NCI-H2107 treated with DMSO at 0.1 percent for 48 hours (cell line): Measurements from ENCODE around the gene C21orf91.
"Not testable (repeated sequence)": the region's sequence is repeated elsewhere in the genome, so short reads cannot be mapped to it uniquely, and the experiment has no call there.

Experiments used
- DNase-seq: peaks from one replicate; lab custom pipeline; 2025; ENCODE audit not compliant: unreplicated experiment; lab: John Stamatoyannopoulos, UW

C21orf91 gene

DNA sequence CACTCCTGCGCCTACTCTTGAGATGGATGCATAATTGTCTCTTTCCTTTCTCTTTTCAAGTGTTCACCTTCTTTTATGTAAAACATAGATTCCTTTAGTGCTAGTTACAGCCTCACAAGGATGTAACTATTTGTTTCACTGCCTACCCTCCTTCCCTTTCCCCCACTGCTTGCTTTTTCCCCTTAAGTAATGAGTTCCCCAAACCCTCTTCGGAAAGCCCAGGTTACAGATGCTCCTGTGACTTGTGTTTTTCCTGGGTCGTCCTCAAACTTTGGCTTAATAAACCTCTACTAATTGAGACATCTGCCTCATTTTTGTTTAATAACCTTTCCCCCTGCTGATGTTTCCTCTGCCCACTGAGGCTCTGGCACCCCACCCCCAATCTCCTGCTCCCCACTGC is 39.2 kb downstream of the C21orf91 start:
- DNase-seq, result no peak

DNA sequence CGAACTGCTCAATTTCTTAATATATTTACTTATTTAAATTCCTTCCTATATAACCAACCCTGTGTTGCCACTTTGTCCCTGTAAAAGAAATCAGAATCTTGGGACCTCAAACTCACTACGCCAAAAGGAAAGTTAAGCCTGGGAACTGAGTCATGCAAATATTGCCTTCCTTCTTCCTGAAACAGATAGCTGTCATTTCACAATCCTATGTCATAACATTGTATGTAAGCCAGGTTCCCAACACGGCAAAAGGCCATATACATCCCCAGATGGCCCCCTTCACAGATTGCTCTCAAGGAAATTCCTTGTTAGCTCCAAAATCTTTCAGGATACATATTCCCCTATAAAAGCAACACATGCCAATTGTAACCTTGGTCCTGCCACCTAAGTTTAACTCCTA is 39.7 kb downstream of the C21orf91 start:
- DNase-seq, result no peak

DNA sequence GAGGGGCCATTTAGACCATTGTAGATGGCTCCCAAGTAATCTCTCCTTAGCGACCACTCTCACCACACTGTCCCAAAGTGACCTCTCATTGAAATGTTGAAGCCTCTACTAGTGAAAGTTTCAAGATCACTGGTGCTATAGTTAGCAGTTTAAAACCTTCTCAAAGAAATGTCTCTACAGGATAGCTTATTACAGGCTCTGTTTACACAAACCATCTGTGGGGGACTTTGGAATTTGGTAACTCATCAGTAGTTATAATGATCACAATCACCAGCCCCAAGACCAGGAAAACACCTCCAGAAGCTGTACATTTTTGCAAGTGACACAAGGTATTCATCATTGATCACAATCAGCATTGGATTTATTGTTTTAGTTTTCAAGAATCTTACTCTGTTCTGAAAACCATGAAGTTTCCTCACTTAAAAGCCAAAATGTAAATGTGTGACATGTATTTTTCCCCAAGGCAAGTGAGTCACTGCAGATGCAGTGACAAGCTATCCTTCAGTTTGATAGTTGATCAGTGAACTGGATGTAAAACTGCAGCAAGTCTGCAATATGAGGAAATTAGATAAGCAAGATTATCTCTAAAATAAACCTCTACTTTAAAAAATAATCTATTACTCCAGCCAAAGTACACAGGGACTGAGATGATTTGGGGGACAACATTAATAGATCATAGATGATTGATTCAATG is 41.9 kb downstream of the C21orf91 start:
- DNase-seq, result no peak

DNA sequence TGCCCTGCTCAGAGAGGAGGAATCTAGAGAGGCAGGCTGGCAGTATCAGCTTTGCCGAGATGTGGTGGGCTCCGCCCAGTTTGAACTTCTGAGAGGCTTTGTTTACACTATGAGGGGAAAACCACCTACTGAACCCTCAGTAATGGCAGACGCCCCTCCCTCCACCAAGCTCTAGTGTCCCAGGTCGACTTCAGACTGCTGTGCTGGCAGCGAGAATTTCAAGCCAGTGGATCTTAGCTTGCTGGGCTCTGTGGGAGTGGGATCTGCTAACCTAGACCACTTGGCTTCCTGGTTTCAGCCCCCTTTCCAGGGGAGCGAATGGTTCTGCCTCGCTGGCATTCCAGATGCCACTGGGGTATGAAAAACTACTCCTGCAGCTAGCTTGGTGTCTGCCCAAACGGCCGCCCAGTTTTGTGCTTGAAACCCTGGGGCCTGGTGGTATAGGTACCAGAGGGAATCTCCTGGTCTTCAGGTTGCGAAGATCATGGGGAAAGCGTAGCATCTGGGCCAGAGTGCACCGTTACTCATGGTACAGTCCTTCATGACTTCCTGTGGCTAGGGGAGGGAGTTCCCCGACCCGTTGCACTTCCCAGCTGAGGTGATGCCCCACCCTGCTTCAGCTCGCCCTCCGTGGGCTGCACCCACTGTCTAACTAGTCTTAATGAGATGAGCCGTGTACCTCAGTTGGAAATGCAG is 43.6 kb downstream of the C21orf91 start:
- no peak for DNase-seq

DNA sequence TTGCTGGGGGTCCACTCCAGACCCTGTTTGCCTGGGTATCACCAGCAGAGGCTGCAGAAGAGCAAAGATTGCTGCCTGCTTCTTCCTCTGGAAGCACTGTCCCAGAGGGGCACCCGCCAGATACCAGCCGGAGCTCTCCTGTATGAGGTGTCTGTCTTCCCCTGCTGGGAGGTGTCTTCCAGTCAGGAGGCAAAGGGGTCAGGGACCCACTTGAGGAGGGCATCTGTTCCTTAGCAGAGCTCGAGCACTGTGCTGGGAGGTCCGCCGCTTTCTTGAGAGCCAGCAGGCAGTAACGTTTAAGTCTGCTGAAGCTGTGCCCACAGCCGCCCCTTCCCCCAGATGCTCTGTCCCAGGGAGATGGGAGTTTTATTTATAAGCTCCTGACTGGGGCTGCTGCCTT is 44.1 kb downstream of the C21orf91 start:
- DNase-seq, result not testable (repeated sequence)

DNA sequence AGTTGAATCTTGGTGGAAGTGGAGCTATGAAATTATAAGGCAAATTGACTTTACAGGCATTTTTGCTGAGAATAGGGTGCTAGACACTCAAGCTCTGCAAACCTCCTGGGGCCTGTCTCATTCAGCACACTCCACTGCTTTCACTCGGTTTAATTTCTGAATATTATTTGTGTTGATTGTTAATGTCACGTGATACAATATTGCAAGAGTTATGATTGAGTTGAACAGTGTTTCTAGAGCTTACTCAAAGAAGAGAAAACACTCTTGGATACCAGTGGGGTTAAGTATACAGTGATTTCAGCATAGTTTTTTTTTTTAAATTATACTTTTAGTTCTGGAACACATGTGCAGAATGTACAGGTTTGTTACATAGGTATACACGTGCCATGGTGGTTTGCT is 49.7 kb downstream of the C21orf91 start:
- DNase-seq, result no peak

DNA sequence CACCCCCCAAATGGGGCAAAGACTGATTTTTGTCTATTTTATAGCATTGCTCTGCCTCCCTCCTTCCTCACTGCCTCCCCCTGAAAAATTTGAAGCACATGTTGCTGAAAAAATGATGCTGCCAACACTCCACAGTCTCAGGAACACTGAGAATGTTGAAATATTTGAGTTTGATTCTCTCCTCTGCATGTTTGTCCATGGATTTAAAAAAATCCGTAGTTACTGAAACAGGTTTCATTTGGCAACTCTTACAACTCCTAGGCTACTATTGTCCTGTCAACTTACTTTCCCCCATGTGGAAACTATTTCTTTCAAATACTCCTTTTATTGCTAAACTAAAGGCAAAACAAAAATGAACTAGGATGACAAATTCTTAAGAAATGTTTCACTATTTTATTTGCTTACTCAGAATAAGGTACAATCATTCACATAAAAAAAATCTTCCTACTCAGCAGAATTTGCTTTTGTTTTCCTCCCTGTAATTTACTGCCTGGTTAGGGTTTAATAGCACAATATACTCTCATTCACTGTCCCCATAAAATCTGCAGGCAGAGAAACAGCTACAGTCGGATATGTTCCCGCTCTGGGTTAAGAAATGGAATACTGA is 50.2 kb downstream of the C21orf91 start:
- no peak for DNase-seq

DNA sequence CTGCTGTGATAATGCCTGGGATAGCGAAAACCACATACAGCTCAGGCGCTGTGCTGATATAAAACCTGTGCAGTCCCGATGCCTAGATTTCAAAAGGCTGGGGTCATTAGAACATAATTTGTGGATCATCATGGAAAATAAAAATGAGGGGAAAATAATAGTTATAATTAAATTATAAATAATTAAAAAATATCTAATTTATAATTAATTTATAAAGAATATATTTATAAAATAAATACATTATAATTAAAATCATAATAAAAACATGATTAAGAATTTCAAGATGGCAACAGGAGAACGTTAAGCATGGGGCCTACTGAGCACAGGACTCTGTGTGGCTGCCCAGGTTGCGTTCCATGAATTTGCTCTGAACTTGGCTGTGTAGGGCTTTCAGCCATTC is 53.9 kb downstream of the C21orf91 start:
- no peak for DNase-seq

DNA sequence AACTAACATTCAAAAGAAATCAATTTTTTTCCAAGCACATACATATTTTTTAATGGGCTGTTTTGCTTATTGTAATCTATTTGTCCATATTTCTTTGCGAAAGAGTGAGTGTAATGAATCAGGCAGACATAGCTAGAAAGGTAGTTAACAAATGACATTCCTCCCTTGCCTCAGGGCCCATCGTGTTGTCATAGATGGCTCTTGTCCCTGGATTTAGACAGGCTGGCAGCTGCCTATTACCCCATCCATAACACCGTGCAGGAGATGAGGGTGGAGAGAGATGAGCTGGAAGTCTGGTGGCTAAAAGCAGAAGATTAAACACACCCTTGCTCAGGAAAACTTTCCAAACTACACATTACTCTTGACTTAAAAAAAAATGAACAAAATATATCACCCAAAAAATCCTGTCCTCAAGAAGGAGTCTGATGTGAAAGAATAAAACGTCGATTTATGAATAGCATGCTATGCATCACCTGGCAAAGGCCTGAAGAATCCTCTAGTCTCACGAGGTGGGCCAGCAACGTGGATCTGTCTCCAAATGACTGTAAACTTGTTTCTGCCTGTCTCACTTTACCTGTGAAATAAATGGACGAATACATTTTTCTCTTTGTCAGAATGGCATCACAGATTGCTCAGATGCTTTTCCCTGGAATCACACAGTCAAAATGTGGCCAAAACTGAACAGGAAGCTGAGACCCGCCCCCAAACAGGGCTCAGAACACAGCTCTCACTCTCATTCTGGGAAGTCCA is 55.7 kb downstream of the C21orf91 start:
- DNase-seq, result no peak

DNA sequence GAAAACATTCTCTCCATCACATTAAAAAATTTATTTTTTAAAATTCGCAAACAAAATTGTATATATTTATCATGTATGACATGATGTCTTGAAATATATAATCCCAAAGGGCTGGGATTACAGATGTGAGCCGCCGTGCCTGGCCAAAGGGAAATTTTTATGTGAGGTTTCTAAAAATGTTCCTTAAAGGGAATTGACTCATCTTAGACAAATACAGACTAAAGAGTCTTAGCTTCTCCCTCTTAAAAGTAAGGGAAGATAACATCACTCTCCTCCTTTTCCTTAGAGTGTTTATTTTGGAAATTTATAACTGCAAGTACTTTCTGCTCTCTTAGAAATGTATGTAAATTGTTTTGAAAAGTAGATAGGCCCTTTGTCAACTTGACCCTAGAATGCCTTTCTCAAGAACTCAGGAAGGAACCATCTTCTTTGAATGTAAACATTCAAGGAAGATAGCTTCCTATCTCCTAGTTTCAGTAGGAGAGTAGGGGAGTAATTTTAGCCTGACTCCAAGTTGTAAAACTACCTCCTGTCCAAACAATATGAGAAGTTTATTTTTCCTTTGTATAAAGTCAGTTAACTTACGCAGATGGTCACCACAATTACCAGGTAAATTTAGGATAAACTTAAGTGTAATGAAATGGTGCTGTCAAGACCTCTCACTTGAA is 59.5 kb downstream of the C21orf91 start:
- no peak for DNase-seq

DNA sequence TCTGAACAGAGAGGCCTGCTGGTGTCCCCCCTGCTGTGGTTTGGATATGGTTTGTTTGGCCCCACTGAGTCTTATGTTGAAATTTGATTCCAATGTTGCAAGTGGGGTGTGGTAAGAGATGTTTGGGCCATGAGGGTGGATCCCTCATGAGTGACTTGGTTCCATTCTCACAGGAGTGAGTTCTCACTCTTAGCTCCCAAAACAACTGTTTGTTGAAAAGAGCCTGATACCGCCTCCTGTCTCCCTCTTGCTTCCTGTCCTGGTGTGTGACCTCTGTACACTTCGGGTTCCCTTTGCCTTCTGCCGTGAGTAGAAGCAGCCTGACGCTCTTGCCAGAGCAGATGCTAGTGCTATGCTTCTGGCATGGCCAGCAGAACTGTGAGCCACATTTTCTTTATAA is 60.5 kb downstream of the C21orf91 start:
- DNase-seq, result no peak

DNA sequence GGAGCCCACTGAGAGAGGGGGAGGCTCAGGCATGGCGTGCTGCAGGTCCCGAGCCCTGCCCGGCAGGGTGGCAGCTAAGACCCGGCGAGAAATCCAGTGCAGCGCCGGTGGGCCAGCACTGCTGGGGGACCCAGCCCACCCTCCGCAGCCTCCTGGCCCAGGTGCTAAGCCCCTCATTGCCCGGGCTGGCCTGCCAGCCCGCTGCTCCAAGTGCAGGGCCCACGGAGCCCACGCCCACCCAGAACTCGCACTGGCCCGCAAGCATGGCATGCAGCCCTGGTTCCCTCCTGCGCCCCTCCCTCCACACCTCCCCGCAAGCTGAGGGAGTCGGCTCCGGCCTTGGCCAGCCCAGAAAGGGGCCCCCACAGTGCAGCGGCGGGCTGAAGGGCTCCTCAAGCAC is 61.5 kb downstream of the C21orf91 start:
- no peak for DNase-seq

DNA sequence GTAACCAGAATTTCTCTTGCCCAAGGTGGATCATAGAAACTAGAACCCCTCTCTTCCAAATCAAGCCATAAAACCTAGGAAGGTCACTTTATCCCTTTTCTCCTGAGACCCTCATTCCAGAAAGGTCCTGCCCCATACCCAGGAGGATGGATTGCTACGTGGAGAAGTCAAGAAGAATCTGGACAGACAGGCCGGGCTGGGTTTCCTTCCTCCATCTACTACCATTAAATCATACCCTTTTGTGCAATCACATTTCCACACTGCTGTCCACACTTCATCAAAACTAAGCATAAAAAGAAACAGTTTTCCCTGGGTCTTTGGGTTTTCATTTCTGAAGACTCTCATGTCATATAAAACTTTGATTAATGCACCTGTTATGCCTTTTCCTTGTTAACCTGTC is 65.4 kb downstream of the C21orf91 start:
- DNase-seq, result no peak

DNA sequence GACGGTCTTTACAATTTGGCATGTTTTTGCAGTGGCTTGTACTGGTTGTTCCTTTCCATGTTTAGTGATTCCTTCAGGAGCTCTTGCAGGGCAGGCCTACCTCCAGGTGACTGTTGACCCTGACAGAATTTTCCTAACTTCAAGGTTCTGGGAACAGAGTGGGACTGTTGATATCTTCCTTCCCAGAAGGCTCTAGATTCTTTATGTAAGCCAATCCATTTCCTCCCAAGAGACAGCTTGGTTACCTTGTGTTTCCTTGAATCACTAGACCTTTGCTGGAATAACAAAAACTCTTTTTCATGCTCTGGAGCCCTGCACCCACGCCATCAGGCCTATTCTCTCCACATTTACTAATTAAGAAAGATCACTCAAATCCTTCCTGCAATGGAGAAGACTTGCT is 67.0 kb downstream of the C21orf91 start:
- no peak for DNase-seq

DNA sequence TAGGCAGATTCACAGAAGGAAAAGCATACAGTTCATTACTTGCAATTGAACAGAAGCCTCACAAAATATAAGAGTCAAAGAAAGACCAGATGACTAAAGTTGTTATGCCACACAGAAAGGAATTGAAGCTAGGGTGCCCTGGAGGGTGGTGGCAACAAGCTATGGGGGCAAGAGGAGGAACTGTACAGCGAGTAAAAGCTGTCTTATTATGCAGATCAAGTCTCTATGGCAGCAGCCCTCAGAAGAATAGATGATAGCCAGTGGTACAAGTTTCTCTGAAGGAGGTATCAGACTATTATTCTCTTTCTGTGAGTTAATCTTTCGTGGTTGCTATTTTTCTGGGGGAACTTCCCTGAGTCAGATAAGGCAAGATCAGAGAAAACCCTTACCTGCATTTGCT is 72.2 kb downstream of the C21orf91 start:
- DNase-seq, result no peak

DNA sequence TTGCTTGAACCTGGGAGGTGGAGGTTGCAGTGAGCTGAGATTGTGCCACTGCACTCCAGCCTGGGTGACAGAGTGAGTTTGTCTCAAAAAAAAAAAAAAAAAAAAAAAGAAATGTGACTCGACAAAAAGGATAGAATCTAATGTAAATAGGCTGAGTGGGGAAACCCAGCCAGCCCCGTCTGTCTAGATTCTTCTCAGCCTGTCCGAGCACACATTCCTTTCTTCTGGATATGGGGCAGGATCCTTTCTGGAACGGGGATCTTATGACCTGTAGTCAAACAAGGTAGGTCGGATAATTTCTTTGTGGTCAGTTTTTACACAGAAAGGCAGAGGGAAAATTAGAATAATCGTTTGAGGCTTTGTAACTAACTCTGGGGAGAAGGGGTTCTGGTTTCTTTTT is 74.1 kb downstream of the C21orf91 start:
- no peak for DNase-seq

DNA sequence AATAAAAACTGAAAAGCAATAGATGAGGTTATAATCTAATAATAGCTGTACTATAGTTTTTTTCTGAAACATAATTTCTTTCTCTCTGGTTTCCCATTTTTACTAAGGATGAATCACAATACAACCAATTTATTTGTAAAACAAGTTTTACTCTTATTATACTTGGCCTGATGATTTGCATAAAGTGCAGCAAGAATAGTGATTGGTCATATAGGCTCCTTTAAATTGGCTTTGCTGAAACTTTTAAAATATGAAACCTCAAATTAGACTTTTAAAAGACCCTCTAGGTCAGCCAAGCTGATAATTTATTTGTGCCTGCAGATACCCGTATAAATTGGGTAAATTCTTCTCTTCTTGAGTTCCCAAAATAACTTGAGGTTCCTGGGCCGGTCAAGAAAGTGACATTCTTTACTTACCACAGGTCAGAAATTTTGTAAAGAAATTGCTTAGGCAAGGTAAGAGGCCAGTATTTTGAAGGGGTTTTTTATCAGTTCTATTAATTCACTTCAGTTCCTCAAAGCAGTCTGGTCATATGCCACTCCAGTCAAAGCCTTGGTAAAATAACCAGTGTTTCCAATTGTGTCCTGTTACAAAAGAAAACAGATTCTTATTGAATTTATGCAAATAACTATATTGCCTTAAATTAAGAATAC is 76.1 kb downstream of the C21orf91 start:
- no peak for DNase-seq

DNA sequence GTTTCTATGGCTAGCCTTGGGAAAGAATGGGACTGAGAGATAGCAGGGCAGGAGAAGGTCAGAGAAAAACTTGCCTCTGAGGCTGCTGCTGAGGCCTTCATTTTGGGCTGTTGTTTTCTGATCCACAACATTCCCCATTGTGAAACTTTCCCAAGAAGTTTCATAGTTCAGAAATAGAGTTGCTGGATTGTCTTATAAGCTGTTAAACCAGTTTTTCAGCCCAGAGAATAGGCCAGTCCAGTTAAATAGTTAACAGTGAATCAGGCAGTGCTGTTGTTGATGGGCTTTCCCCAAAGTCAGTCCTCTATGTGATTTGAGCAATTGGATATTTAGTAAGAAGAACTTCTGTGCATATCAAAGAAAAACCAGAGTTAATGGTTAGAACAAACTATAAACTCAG is 77.0 kb downstream of the C21orf91 start:
- DNase-seq, result no peak
